Lung (tissue), 12 donors: ENCODE results near the gene IFNG. TPM values are rescaled to one million over a fixed set of nuclear protein-coding genes. Genes with fewer than 3 reads are reported as not detected.
A peak's percentile ranks its signal among the peaks of the same experiment; 100 is the strongest.
"Not testable (repeated sequence)": the region's sequence is repeated elsewhere in the genome, so short reads cannot be mapped to it uniquely, and the experiment has no call there.

Source experiments
- ATAC-seq: fragments of 200-7000 bp; cut with Tn5 transposase; one replicate; pipeline ENCODE4 v1.9.1; 2020; ENCODE audit warnings: moderate number of reproducible peaks; ENCODE audit not compliant: insufficient read depth, low FRiP score
- DNase-seq, 3 donors: peaks; one replicate each; pipeline ENCODE4 v3.0.0-alpha.2; 2013 to 2017
- H3K27ac ChIP-seq, 2 donors: one replicate each; pipeline ENCODE4 v1.5.1; 2013; ENCODE audit warnings: mild to moderate bottlenecking in 2 of 2, moderate library complexity in 2 of 2, control low read depth in 1 of 2, inconsistent platforms in 1 of 2, low read depth in 1 of 2, low read length in 1 of 2
- H3K27me3 ChIP-seq, 3 donors: one replicate each; pipeline ENCODE4 v1.5.1; 2013; ENCODE audit warnings: low read length in 2 of 3; ENCODE audit not compliant: control insufficient read depth in 3 of 3, insufficient read depth in 3 of 3
- H3K36me3 ChIP-seq, 4 donors: one replicate each; pipeline ENCODE4 v1.5.1; 2013; ENCODE audit warnings: low read length in 4 of 4, mild to moderate bottlenecking in 1 of 4, moderate library complexity in 1 of 4; ENCODE audit not compliant: control insufficient read depth in 4 of 4, insufficient read depth in 4 of 4
- H3K4me1 ChIP-seq, 5 donors: one replicate each; pipeline ENCODE4 v1.5.1; 2013; ENCODE audit warnings: low read length in 5 of 5, mild to moderate bottlenecking in 2 of 5, moderate library complexity in 1 of 5; ENCODE audit not compliant: control insufficient read depth in 5 of 5, insufficient read depth in 5 of 5
- H3K4me3 ChIP-seq: one replicate; pipeline ENCODE4 v1.5.1; 2013; ENCODE audit warnings: mild to moderate bottlenecking, control low read depth, moderate library complexity
- H3K9ac ChIP-seq, 2 donors: one replicate each; pipeline ENCODE4 v1.5.1; 2013; ENCODE audit warnings: low read length in 2 of 2, control low read depth in 1 of 2; ENCODE audit not compliant: insufficient read depth in 1 of 2
- H3K9me3 ChIP-seq, 4 donors: one replicate each; pipeline ENCODE4 v1.5.1; 2013; ENCODE audit warnings: low read length in 3 of 4, mild to moderate bottlenecking in 1 of 4, moderate library complexity in 1 of 4; ENCODE audit not compliant: control insufficient read depth in 4 of 4, insufficient read depth in 3 of 4
- WGBS, 2 donors: extraction: QIAGEN DNeasy Blood & Tissue Kit; methylation state at CpG; one replicate each; pipeline ENCODE4 v1.1.7; 2013; 5-methylcytosine and 5-hydroxymethylcytosine counted together
- polyA plus RNA-seq, 2 donors: library from polyadenylated mRNA; stranded (reverse); fragments of 200-250 nt; gene quantifications; one replicate each; pipeline ENCODE4 v1.2.1, GENCODE V29; 2013
- total RNA-seq, 2 donors: library from RNA; depleted of rRNA in 1 of 2; stranded (reverse); fragments of >200 nt in 1 of 2; gene quantifications; one replicate each; pipeline ENCODE4 v1.2.1, GENCODE V29; 2014 to 2021
- TF ChIP-seq, protein P1 (sequence below): IDR thresholded peaks from 2 replicates; pipeline ENCODE4 v1.5.1; 2012; ENCODE audit warnings: mild to moderate bottlenecking; ENCODE audit errors: control extremely low read depth, extremely low read depth
- donor health status: control.
- donor health status: control.
- donor health status: Bipolar disorder and iron deficiency.
- donor health status: healthy.
- donor health status: DM: yes; HTN: yes; CAD: no.

The IFNG gene
- total and polyA plus RNA-seq, 4 donors: 0.22 to 0.49 (median 0.40) TPM; not detected in 1

DNA sequence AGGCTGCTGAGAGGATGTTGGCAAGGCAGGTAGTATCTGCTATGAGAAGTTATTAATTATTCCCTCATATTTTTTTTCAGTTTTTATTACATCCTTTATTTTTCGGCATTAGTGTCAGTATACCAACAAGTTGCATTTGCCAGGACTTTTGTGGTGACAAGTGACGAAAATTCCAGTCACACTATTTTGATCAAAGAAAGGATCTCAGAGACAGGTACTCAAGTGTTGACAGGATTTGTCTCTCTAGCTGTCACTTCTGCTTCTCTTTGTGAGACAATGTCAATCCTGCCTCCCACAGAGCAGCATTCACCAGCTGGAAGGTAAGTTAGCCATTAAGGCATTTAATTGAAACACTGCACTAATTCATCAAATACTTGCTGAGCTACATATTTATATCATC is 18.0 kb upstream of the IFNG start:
- peaks cover 0 to 4% (median 0%) of the 10 kb centered on the region in 4 donors for H3K9me3 ChIP-seq
- TF ChIP-seq, protein P1, sequence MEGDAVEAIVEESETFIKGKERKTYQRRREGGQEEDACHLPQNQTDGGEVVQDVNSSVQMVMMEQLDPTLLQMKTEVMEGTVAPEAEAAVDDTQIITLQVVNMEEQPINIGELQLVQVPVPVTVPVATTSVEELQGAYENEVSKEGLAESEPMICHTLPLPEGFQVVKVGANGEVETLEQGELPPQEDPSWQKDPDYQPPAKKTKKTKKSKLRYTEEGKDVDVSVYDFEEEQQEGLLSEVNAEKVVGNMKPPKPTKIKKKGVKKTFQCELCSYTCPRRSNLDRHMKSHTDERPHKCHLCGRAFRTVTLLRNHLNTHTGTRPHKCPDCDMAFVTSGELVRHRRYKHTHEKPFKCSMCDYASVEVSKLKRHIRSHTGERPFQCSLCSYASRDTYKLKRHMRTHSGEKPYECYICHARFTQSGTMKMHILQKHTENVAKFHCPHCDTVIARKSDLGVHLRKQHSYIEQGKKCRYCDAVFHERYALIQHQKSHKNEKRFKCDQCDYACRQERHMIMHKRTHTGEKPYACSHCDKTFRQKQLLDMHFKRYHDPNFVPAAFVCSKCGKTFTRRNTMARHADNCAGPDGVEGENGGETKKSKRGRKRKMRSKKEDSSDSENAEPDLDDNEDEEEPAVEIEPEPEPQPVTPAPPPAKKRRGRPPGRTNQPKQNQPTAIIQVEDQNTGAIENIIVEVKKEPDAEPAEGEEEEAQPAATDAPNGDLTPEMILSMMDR: no peak
- no peak for DNase-seq
- no peaks in the 10 kb centered on the region for H3K27me3 ChIP-seq
- no peaks in the 10 kb centered on the region for H3K36me3 ChIP-seq
- no peak overlapping the region for H3K9ac ChIP-seq
- ATAC-seq: no peak
- no peak overlapping the region for H3K27ac ChIP-seq
- 87 to 88% methylated on average over 2 of the region's 2 CpGs for WGBS, 2 donors
- no peak overlapping the region for H3K4me3 ChIP-seq
- no peaks in the 10 kb centered on the region for H3K4me1 ChIP-seq

DNA sequence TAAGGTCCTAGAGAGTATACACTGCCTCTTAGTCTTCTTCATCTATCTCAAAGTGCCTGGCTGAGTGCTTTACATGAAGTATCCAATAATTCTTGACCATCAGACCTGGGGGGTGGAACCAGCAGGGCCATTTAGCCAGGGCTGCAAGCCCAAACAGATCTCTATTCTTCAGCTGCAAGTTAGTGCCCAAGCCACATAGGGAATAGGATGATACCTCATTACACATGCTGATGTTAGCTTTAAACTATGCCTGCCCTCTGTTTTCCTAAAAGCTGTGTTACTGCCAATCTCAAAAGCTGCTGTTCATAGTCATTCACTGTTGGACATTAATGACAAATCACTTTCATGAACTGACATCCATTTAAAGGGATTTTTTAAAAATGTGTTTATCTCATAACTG is 16.7 kb upstream of the IFNG start:
- DNase-seq (peak in 1 of 3 donors; percentile 13), ATAC-seq (no peak)
- Histone ChIP-seq H3K4me1 (no peaks in the 10 kb centered on the region), H3K36me3 (no peaks in the 10 kb centered on the region), H3K9me3 (peaks cover 0 to 3% (median 0%) of the 10 kb centered on the region in 4 donors), H3K4me3 (no peak overlapping the region), H3K9ac (no peak overlapping the region), H3K27ac (no peak overlapping the region), H3K27me3 (no peaks in the 10 kb centered on the region)
- TF ChIP-seq, protein P1: no peak

GRCh38 chr12:68175557-68176061 is 16.1 kb upstream of the IFNG start:
- Histone ChIP-seq H3K9ac (no peak overlapping the region), H3K4me1 (no peaks in the 10 kb centered on the region), H3K27ac (no peak overlapping the region), H3K27me3 (no peaks in the 10 kb centered on the region), H3K9me3 (no peaks in the 10 kb centered on the region), H3K36me3 (no peaks in the 10 kb centered on the region), H3K4me3 (no peak overlapping the region)
- no peak for DNase-seq
- TF ChIP-seq, protein P1: no peak
- ATAC-seq: no peak
- 39 to 50% methylated on average over 4 of the region's 4 CpGs for WGBS, 2 donors

DNA sequence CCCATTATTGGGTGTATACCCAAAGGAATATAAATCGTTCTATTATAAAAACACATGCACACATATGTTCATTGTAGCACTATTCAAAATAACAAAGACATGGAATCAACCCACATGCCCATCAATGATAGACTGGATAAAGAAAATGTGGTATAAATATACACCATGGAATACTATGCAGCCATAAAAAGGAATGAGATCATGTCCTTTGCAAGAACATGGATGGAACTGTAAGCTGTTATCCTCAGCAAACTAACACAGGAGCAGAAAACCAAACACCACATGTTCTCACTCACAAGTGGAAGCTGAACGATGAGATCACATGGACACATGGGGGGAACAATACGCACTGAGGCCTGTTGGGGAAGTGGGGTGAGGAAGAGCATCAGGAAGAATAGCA is 15.2 kb upstream of the IFNG start:
- H3K27ac ChIP-seq, H3K4me1 ChIP-seq, H3K4me3 ChIP-seq, ATAC-seq, DNase-seq, H3K9me3 ChIP-seq, H3K9ac ChIP-seq, H3K27me3 ChIP-seq, H3K36me3 ChIP-seq: not testable (repeated sequence)
- WGBS, 2 donors: 91 to 95% methylated on average over 3 of the region's 3 CpGs
